ENCODE results near the gene KCNMB4.

DNA sequence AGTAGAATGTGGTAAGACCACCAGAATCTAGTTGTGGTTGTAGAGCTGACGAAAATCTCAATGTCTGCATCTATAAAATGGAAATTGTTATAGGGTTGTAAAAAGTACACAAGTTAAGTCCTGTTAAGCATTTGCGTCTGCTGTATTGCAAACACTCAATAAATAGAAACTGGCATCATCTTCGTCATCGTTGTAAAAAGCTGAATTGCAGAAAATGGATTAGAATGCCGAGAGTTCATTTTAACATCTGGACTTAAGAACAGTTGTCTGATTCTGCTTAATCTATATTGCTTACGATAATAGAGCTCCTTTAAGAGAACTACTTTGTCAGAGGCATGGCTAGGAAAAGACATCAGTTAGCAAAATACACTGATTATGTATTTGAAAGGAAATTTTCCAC, 33.2 kb downstream of the KCNMB4 start:
- TF ChIP-seq, protein P1, sequence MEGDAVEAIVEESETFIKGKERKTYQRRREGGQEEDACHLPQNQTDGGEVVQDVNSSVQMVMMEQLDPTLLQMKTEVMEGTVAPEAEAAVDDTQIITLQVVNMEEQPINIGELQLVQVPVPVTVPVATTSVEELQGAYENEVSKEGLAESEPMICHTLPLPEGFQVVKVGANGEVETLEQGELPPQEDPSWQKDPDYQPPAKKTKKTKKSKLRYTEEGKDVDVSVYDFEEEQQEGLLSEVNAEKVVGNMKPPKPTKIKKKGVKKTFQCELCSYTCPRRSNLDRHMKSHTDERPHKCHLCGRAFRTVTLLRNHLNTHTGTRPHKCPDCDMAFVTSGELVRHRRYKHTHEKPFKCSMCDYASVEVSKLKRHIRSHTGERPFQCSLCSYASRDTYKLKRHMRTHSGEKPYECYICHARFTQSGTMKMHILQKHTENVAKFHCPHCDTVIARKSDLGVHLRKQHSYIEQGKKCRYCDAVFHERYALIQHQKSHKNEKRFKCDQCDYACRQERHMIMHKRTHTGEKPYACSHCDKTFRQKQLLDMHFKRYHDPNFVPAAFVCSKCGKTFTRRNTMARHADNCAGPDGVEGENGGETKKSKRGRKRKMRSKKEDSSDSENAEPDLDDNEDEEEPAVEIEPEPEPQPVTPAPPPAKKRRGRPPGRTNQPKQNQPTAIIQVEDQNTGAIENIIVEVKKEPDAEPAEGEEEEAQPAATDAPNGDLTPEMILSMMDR (IDR thresholded peaks at IDR 0.05): no peak
- TF ChIP-seq POLR2A (IDR thresholded peaks at IDR 0.05): no peak
